ENCODE data around the gene MAGIX.

The MAGIX gene

DNA sequence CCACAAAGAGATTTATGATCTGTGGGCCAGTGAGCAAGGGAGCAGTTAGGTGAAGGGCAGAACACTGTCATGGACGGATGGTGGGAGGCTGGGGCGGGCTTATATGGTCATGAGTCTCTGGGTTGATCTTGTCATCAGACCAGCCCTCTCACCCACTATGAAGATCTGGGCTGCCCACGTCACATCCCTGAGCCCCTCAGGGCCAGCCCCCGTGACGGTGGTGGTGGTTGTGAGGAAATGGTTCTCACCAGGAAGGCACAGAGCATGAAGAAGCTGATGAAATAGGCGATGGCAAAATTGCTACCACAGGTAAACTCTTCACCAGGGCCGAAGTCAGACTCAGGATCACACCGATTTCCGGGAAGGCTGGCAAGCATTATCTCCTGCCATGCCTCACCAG, 48.5 kb downstream of the MAGIX start:
- DNase-seq (ENCODE audit: low read depth): no peak
- TF ChIP-seq, protein P1, sequence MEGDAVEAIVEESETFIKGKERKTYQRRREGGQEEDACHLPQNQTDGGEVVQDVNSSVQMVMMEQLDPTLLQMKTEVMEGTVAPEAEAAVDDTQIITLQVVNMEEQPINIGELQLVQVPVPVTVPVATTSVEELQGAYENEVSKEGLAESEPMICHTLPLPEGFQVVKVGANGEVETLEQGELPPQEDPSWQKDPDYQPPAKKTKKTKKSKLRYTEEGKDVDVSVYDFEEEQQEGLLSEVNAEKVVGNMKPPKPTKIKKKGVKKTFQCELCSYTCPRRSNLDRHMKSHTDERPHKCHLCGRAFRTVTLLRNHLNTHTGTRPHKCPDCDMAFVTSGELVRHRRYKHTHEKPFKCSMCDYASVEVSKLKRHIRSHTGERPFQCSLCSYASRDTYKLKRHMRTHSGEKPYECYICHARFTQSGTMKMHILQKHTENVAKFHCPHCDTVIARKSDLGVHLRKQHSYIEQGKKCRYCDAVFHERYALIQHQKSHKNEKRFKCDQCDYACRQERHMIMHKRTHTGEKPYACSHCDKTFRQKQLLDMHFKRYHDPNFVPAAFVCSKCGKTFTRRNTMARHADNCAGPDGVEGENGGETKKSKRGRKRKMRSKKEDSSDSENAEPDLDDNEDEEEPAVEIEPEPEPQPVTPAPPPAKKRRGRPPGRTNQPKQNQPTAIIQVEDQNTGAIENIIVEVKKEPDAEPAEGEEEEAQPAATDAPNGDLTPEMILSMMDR (conservative IDR thresholded peaks at IDR 0.05; ENCODE audit: control insufficient read depth, insufficient read depth, low read depth, low read length): no peak
- no peak overlapping the region for H3K4me3 ChIP-seq (ENCODE audit: control insufficient read depth, low read depth, low read length)

DNA sequence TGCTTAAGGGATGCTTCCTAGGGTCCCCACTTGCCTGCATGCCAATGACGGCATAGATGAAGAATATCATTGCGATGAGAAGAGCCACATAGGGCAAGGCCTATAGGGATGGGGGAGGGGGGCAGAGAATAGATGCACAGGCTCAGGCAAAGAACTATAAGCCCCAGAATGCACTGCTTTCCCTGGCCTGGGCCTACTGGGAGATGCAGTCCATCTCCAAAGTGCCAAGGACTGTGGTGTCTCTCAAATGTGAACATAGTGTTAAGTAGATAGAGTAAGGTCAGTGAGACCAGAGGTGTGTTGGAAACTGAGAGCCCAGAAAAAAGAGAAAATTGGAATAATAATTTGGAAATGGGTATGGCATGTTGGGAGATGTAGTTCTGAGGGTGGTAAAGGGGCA, 49.7 kb downstream of the MAGIX start:
- TF ChIP-seq, protein P1 (conservative IDR thresholded peaks at IDR 0.05; ENCODE audit: control insufficient read depth, insufficient read depth, low read depth, low read length): no peak
- no peak overlapping the region for H3K4me3 ChIP-seq (ENCODE audit: control insufficient read depth, low read depth, low read length)
- DNase-seq (ENCODE audit: low read depth): no peak

DNA sequence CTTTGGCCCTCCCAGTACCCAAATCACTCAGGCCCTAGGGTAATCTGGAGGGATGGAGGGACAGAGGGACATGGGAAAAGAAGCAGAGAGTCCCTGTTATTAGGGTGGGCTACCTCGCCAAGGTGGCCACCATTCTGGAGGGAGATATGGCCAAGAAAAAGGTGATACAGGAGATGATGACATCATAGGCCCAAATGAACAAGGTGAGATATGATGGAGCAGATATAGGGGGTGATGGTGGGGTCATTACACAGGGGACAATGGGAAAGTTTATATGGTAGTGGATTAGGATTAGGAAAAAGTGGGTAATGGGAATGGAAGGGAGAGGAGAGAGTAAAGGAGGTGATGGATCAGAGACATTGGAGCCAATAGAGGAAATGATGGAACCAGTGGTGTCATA, 50.3 kb downstream of the MAGIX start:
- TF ChIP-seq, protein P1 (conservative IDR thresholded peaks at IDR 0.05; ENCODE audit: control insufficient read depth, insufficient read depth, low read depth, low read length): no peak
- no peak overlapping the region for H3K4me3 ChIP-seq (ENCODE audit: control insufficient read depth, low read depth, low read length)
- DNase-seq (ENCODE audit: low read depth): no peak

DNA sequence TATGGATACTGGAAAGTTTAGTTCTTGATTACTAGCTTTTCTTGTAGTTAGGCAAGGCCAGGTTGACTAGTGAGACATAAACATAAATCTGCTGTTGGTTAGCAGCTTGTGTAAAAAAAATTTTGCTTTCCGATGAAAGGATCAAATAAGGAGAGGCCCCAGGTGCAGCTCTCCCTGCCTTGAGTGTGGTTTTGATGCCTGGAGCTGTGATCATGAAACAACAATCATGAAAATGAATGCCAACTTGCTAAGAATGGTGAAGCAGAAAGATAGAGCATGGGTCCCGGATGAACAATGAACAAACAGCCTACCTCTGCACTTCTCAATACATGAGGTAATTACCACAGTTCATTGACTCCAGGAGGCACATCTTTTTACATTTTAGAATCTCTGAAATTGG, 51.9 kb downstream of the MAGIX start:
- H3K4me3 ChIP-seq (ENCODE audit: control insufficient read depth, low read depth, low read length): no peak overlapping the region
- DNase-seq (ENCODE audit: low read depth): no peak
- TF ChIP-seq, protein P1 (conservative IDR thresholded peaks at IDR 0.05; ENCODE audit: control insufficient read depth, insufficient read depth, low read depth, low read length): no peak

DNA sequence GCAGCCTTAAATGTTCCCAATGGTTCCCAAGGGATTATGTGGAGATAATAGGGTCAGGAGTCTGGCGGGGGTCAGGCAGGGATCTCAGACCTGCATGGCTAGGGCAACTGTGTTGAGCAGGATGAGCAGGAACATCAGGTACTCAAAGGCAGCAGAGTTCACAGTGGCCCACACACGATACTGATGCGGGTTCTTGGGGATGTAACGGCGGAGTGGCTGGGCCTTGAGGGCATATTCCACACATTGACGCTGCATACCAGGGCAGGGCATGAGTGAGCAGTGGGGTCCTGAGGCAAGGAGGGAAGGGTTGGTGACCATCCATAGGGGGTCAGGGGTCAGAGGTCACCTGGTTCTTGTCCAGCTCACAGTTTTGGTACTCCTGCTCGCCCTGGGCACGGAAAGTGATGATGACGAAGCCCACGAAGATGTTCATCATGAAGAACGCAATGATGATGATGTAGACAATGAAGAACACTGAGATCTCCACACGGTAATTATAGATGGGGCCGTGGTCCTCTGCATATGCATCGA, 52.5 kb downstream of the MAGIX start:
- TF ChIP-seq, protein P1 (conservative IDR thresholded peaks at IDR 0.05; ENCODE audit: control insufficient read depth, insufficient read depth, low read depth, low read length): no peak
- H3K4me3 ChIP-seq (ENCODE audit: control insufficient read depth, low read depth, low read length): no peak overlapping the region
- no peak for DNase-seq (ENCODE audit: low read depth)

Measured in fibroblast of mammary gland (primary cell).